Activated CD4-positive, alpha-beta T cell treated with anti-CD3 and anti-CD28 coated beads for 24 hours (primary cell): ENCODE results near the gene CXCL8.
"Not testable (repeated sequence)": the region's sequence is repeated elsewhere in the genome, so short reads cannot be mapped to it uniquely, and the experiment has no call there.

ENCODE experiments used
- DNase-seq, 2 donors: peaks; one replicate each; pipeline ENCODE4 v3.0.0-alpha.2; 2020; ENCODE audit warnings: low read depth in 2 of 2

The CXCL8 gene

DNA sequence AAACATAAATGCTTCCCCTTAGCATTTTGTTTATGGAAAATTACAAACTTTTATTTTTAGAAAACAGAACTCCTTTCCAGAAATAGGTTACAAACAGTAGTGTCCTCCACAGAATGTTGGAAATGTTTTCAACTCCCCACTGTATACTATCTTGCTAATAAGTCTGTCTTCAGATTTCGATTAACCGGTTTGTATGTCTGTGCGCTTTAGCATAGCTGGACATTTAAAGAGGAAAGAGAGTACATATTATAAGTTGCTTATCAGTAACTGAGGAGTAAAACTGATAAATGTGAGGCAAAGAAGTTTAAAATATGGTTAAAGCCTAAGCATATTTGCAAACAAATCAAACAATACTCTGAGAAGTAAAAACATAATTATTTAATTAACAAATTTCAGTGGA, 3.4 kb downstream of the CXCL8 start:
- DNase-seq = no peak

DNA sequence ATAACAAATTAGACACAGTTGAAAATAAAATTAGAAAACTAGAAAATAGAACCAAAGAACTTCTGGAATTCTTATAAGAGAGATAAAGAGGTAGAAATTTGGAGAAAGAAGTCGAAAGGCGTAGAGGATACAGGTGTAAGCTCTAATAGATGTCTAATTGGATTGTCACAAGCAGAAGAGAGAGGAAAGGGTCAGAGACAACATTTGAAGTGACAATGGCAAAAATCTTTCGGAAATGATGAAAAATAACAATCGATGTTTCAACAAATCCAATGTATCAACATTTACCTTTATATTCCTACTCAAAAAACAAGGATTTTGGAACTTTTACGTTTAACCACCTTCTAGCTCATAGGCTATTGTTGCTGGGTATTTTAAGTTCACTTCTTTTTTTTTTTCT, 3.8 kb downstream of the CXCL8 start:
- DNase-seq = no peak

DNA sequence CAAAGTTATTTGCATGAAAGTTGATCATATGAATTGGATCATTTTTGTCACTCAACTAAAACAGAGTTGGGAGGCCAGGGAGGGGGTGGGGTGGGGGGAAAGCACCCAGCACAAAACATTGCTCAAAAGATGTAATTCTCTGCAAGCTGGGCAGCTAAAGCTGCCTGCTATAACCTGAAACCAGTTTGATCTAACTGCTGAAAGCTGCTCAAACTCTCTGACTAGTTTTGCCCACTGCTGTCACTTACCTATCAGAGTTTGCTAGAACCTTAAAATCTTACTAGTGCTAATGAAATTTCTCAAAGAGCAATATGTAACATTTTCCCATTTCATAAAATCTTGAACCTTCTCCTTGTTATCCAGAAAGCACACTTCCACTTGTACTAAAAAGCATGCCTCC, 10.4 kb downstream of the CXCL8 start:
- DNase-seq = no peak

DNA sequence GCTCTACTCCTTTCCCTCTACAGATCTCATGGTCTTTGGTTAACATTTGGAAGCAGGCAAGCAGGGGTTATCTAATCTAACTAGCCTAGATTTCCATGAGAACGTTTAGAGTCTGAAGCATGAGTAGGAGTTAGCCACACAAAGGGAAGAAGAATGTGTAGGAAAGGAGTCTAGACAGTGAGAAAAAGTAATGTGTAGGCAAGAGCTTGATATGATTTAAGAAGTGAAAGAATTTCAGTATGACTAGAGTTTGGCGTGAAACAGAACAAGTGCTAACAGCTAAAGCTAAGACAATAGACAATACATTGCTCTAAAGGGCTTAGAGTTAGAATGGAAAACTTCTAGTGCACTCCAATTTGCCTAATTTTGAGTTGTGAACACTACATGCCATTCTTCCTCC, 10.8 kb downstream of the CXCL8 start:
- DNase-seq = no peak

DNA sequence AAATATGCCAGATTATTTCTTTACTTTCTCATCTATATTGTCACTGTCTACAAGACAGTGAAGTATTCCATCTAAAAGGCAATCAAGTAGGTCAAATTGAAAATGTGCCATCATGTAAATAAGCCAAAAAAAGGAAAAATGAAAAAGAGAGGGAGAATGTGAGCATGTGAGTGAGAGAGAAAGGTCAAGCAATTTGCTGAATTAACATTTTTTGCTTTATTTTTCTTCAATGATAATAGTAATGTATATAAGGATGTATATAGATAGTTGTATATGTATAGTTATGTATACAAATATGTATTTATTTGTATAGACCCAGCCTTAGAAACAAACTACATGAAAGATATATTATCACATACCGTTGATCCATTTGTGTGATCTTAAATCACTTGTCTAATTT, 11.5 kb downstream of the CXCL8 start:
- no peak for DNase-seq

DNA sequence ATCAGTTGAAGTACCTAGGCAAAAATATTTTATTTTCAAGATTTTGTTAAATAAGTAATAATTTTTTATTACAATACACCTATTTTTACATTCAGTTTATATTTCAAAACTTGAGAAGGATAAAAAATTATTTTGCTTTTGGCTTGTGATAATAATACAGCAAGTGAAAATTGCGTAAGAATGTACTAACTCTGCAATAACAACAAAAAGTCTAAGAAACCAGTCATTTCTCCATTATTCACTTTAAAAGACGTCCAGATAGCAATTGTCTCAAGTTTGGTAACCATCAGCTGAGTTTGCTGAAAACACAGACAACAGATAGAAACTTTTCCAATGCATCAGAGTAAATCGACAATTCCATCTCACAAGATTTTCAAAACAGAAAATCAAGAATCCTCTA, 12.1 kb downstream of the CXCL8 start:
- no peak for DNase-seq

DNA sequence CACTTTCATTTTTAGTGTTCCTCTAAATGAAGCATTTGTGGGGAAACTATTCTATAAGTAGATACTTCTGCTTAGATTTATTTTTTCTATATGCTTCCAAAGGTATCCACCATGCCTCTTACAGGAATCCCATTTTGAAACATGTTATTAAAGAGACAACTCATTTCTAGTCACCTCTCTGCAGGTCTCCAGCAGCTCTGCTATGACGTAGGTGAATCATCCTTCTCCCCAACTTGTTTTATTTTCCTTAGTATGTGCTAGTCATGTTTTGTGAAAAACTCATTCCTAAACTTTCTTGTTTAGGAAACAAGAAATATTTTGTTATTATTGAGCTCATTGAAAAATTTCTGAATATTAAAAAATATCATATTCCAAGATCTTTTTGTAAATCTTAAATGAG, 12.8 kb downstream of the CXCL8 start:
- no peak for DNase-seq

DNA sequence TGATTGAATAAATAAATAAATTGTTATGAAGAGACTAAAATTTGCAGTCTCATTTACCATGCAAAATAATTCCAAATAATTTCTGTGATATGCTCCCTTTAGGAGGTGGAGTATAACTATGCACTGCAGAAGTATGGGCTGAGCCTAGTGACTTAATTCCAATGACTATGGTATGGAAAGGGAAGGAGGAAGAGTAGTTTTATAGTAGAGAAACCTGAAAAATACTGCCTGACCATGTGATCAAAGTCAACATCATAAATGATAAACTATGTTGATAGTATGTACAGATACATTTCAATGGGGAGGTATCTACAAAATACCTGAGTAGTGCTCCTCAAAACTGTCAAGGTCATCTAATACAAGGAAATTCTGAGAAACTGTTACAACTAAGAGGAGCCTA, 14.6 kb downstream of the CXCL8 start:
- DNase-seq = no peak

DNA sequence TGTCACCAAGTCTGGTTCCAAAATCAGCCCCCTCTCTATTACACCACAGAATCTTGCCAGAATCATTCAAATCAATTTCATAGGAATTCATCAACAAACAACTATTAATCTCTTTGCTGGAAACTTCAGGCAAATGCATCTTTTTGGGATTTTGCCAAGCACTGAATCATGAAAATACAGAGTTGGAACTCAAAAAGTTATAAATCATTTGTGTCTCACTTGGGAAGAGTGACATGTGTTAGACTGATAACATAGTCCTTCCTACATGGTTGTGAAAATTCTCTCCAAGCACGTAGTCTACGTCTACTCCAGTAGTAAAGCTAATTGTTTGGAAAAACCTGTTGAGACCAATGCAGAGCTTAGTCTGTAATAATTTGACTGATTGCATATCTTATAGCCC, 19.0 kb downstream of the CXCL8 start:
- DNase-seq = no peak

DNA sequence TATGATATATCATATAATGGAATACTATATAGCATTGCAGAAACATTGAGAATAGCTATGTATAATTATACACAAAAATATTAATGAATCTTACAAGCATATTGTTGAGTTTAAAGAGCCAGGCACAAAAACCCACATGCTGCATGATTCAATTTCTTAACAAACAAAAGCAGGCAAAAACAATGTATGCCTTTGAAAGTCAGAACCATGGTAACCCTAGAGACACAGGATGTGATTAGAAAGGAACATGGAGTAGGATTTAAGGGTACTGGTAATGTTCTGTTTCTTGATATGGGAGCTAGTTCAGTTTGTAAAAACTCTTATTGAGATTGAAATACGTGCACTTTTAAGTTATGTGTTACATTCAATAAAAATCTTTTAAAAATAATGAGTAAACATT, 21.5 kb downstream of the CXCL8 start:
- DNase-seq = no peak

DNA sequence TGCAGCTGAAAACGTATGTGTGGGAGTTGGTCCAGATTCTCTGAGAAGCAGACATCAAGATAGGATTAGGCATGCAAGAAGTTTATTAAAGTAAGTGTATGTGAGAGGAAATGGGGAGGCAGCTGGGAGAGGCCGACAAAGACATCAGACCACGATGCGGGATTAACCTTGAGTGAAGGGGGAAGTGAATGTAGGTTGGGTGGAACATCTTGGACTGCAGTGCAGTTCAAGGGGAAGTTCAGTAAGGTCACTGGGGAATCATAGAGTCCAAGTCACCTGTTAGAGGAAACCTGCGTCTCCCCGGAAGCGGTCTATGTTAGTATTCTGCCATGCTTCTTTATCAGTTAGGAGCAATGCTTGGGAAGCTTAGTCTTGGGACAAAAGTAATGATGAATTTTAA, 22.0 kb downstream of the CXCL8 start:
- DNase-seq = no peak

DNA sequence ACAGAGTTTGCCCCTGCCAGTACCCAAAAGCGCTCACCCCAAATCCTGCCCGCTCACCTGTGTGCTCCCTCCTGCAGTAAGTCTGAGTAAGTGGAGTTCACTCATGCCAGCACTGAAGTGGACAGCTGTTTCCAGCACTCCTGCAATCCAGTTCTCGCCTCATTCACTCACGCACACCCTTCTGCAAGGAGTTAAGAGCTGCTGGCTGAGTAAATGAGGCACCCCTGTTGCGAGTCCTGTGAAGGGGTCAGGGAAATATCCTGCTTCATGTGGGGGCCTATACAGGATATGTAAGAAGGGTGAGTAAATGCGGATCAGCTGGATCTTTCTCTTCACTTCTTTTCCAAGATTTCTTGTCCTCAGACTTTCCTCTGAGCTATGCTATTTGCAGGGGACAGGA, 23.5 kb downstream of the CXCL8 start:
- no peak for DNase-seq

DNA sequence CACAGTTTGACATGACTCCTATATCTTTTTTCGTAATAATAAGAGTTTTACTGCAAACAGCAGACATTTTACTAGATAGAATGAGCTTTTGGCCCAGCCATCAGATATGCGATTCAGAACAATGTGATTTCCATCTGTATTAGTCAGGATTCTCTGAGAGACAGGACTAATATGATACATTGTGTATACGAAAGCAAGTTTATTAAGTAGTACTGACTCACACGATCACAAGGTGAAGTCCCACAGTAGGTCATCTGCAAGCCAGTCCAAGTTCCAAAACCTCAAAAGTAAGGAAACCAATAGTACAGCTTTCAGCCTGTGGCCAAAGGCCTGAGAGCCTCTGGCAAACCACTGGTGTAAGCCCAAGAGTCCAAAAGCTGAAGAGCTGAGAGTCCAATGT, 24.1 kb downstream of the CXCL8 start:
- no peak for DNase-seq

DNA sequence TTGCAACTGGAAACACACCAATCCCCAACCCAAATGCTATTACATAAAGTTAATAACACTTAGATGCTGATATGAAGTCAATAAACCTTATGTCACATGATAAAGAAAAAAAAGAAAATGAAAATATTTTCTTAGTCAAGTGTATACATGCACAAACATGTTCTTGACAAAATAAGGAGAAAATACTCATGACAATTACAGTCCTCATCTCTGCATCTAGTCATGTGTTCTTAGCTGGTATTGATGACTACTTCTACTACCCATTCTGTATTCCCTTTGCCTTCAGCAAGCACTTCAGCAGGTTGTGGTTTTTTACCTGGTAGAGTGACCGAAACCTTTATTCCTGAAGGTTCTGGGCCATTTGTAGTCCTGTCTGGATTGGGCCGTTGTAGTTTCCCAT, 24.9 kb downstream of the CXCL8 start:
- no peak for DNase-seq

DNA sequence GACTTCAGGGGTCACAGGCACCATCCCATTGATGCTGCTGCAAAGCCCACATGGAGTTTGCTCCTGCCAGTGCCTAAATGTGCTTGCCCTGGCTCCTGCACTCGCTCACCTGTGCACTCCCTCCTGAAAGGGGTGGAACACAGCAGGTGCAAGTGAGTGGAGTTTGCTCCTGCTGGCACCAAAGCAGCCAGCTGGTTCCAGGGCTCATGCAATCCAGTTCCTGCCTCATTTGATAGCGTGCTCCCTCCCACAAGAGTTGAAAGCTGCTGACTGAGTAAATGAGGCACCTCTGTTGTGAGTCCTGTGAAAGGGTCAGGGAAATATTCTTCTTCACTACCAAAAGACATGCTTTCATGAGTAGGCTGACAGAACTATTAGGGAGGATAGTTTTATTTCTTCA, 30.5 kb downstream of the CXCL8 start:
- no peak for DNase-seq

DNA sequence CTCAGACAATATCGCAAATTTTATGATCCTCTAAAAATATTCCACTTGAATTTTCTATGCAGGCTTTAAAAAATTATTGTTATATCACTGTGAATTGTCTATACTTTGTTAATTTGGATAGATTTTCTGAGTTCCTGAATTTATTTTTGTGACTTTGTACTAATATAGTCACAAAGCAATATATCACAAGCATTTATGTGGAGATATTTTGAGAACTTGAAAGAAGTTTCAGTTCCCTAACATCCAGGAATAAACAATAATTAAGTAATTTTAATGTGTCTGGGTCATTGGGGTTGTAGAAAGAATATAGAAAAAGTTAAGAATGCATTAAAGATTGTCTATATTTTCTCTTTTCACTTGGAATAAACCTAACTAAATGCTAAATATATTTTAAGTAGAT, 32.0 kb downstream of the CXCL8 start:
- no peak for DNase-seq

DNA sequence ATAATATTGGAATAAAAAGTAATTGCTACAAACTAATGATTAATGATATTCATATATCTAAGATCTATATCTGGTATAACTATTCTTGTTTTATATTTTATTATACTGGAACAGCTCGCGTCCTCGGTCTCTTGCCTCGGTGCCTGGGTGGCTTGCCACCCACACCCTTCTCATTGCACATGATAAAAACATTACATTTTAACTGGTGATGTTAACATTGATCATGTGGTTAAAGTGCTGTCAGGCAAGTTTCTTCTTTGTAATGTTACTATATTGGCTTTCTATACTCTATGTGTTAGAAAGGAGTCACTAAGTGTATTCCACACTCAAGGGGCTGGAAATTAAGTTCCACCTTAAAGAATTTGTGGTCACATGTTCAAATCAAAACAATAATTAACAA, 34.0 kb downstream of the CXCL8 start:
- not testable (repeated sequence) for DNase-seq

DNA sequence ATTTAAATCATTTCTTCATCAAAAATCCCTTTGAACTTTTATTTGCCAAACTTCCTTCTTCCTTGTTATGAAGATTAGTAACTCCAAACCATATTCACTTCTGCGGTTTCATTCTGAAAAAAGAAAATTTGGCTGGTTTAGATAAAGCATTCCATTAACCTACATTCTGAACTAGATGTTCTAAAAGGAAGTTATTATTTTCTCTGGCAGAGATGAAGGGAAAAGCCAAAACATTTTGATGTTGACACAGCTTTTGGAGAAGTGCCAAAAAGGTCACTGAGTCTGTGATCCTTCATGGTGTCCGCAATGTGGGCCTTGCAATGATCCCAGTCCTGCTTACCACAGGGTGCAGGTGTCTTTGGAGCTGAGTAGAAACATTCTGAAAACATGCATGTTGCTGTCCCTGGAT, 36.0 kb downstream of the CXCL8 start:
- DNase-seq = no peak

DNA sequence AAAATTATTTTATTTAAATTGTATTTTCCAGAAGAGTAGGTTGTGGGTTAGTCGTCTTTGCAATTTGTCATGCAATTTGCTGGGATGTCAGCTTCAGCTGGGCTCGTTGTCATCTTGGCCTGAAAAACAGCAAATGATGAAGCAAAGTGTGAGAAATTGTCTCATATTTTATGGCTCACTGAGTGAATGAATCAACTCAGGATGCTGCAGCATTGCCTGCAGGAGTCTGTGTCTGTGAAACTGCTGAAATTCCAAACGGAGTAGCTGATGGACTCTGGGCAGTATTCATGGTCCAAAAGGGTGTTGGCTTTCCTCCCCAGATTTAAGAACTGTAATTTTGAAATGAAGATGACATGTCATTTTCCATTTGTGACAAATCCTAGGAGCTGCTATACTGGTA, 37.2 kb downstream of the CXCL8 start:
- DNase-seq = no peak

DNA sequence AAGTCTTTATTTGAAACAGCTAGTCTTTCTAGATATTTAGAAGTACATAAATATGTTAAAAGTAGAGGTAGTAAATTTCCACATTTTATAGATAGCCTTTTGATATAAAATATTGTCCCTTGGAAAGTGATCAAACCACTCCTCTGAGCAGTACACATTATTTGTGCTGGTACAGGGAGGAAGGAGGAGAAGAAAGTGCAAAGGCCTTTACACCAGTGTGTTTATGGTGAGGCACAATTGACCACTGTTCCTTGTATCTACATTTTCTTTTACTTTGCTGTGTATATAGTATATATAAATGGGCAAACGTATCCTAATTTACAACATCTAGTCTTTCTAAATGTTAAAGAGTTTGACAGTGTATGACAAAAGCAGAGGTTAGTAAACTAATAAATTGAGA, 39.9 kb downstream of the CXCL8 start:
- no peak for DNase-seq

DNA sequence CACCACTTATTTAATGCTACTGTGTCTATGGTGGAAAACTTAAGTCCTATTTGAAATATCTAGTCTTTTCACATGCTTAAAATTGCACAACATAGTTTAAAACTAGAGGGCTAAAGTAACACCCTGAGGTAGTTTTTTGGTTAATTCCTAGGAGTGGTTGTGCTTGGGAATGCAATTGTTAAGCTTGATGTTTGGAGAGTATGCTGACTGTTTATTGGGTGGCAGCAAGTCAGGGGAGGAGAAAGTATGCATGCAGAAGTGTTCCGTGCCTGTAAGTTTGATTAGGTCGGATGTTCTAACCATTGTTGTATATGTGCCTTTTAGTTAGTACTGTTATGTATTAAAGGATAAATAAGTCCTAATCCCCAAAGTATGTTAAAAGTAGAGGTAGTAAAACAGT, 40.5 kb downstream of the CXCL8 start:
- no peak for DNase-seq

DNA sequence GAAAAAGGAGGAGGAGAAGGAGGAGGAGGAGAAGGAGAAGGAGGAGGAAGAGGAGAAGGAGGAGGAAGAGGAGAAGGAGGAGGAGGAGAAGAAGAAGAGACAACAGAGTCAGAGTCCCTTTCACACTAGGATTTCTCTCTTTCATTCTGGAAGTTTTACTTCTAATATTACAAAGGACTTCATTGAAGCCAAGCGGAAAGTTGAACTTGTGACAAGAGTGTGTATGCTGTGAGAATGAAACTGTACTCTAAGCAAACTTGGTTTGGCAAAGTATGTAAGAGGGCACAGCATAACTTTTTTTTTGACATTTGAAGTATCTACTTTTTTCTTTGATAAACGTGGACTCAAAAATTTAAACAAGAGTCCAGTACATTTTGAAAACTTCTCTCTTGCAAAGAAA, 48.0 kb downstream of the CXCL8 start:
- no peak for DNase-seq
